HG03558 (cell line): ENCODE results near the gene LHX3.
"Not testable (repeated sequence)": the region's sequence is repeated elsewhere in the genome, so short reads cannot be mapped to it uniquely, and the experiment has no call there.

Source experiments
- ATAC-seq: cut with Tn5 transposase; IDR thresholded peaks from one replicate; pipeline ENCODE4 v1.9.1; 2021; ENCODE audit warnings: moderate number of reproducible peaks; ENCODE audit not compliant: unreplicated experiment; ENCODE audit errors: extremely low read depth

Gene LHX3

DNA sequence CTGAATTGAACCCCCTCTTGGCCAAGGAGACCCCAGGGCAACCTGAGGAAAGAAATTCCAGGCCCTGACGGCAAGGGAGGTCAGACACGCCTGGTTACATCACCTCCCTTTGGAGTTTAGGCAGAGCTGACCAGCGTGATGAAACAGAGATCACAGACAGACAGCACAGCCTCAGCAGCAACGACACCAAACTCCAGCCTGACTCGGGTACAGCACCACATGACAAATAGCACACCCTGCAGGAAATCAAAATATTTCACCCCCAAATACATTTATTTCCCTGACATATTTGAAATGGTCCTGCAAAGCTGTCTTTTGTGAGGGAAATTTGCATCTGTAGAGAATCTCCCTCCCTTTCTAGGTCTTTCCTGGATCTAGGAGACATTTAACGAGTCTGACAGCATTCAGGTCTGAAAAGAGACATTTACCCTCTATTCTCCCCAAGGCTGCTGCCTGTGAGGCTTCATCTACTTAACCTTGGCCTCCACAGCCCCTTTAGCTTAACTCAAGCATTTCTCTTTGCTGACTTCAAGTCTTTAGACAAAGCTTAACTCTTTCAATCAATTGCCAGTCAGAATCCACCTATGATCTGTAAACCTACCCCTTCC, 38.1 kb upstream of the LHX3 start:
- no peak for ATAC-seq

DNA sequence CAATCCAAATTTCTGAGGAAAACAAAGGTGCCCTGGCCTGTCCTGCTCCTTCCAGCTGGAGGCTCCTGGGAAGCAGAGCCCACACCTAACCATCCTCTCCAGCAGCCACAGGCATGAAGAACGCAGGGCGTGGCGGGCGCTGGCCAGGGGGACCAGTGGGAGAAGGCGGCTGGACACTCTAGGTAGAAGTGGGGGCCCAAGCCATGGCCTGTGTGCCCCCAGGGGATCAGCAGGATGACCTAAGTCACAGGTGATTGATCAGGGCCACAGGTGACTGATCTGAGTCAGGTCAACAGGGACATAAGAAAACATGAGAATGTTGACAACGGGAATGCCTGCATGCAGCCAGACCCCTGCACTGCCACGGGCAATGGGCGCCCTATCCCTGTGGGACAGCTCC, 37.3 kb upstream of the LHX3 start:
- no peak for ATAC-seq

DNA sequence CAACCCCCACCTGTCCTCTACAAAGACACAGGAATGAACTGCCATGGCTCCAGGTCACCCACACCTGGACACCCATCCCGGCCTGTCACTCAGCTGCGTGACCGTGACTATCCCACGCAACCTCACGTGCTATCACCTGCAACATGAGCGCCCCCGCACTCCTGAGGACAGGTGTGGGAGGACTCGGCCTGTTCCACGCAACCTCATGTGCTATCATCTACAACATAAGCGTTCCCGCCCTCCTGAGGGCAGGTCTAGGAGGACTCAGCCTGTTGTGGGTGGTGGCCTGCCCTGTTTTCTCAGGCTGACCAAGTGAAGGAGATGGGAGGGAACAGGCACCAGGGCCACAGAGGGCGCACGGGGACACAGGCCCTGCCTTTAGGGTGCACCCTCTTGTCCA, 36.6 kb upstream of the LHX3 start:
- ATAC-seq: no peak

- no peak for ATAC-seq
Observed at GRCh38 chr9:136240941-136241340, 36.0 kb upstream of the LHX3 start.

DNA sequence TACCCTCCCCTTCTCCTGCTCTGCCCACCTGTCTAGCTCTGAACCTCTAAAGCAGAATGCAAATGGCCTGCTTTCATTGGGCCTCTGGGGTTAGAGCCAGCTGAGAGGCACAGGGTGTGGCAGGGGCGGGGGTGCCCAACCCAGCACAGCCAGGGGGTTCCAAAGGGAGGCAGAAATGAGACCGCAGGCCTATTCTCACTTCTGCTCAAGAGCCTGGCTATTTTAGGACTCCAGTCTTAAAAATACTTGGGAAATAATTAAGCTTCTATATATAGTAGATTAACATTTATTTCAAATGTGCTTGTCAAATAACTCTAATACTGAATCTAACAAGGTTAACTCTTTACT, 35.0 kb upstream of the LHX3 start:
- ATAC-seq: no peak

DNA sequence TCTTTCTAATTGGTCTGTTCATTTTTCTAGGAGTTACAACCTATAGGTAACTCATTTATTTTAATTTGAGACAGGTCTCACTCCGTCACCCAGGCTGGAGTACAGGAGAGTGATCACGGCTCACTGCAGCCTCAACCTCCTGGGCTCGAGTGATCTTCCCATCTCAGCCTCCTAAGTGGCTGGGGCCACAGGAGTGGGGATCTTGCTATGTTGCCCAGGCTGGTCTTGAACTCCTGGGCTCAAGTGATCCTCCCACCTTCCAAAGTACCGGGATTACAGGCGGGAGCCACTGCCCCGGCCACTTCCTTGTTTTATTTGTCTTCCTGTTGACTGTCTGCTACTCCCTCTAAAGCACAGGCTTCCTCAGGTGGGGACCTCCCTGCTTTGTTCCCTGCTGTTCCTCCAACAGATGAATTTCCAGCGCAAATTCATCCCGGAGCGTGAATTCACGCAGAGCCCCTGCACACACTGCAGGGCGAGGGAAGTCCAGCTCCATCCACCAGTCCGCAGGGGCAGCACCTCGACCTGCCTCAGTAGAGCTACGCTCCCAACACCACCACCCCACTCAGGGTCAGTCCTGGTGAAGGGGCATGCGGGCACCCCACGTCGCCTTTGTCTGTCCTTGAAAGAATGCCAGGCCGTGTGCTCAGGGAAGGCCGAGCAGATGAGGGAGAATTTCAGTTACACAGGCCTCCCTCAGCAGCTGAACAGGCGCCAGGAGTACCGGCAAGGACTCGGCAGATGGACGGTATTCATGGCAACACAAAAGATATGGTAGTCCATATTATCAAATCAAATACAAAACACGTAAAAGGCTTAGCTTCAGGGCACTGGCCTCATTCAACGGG, 34.4 kb upstream of the LHX3 start:
- no peak for ATAC-seq

DNA sequence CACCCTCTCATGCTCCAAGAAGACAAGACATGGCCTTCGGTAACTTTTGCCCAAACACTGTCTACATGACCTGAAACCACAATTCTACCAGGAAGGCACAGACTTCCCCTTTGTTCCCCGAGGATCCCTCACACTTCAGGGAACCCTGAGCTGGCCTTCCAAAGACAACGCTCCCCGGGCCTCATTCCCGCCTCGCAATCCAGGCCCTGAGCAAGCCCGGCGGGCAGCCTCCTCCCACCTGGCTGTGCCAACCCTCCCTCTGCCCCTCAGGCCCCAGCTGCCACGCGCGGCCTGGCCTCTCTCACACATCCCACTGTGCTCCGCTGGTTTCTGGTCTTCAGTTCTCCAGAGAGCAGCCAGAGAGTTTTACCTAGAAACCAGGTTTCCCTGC, 33.4 kb upstream of the LHX3 start:
- ATAC-seq: no peak

GRCh38 chr9:136237486-136238341, 32.8 kb upstream of the LHX3 start:
- no peak for ATAC-seq

- ATAC-seq: not testable (repeated sequence)
Observed at GRCh38 chr9:136236471-136237410, 31.8 kb upstream of the LHX3 start.

- no peak for ATAC-seq
Observed at GRCh38 chr9:136235709-136236455, 31.0 kb upstream of the LHX3 start.

GRCh38 chr9:136235171-136235570, 30.2 kb upstream of the LHX3 start:
- ATAC-seq: no peak

- ATAC-seq: no peak
Observed at GRCh38 chr9:136234597-136234996, 29.7 kb upstream of the LHX3 start.

GRCh38 chr9:136233868-136234267, 28.9 kb upstream of the LHX3 start:
- ATAC-seq: no peak

DNA sequence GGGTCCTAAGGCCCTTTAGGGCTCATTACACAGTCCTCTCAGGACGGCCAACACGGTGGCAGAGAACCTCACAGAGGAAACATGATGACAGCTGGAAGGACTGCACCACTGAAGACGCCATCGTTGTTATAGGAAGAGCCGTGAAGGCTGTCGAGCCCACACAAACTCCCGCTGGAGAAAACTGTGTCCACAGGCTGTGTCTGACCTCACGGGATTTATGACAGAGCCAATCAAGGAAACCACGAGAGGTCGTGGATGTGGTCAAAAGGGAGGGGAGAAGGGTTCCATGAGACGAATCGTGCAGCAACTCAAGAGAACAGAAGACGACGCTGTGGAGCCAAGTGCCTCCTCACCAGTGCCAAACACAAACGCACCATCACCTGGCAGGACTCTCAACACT, 28.5 kb upstream of the LHX3 start:
- no peak for ATAC-seq

DNA sequence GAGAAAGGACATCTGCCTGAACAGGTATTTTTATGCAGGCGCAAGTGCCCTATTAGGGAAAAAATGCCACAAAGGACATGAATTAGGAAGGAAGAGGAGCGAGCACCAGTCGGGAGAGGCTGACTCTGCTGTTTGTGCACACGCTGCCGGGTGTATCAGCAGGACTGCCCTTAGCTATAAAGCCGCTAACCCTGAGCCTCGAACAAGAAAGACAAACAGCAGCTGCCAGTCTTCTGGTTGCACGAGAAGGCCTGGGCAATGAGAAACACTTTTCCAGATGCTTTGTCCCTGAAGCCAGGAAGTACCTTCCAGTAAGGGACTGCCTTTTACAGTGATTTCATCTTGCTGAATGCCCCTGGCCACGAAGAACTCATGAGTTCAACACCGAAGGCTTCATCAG, 28.0 kb upstream of the LHX3 start:
- ATAC-seq: no peak

- ATAC-seq: no peak
Observed at GRCh38 chr9:136231478-136232297, 26.8 kb upstream of the LHX3 start.

- ATAC-seq: no peak
Observed at GRCh38 chr9:136230773-136231172, 25.8 kb upstream of the LHX3 start.

GRCh38 chr9:136230365-136230764, 25.4 kb upstream of the LHX3 start:
- no peak for ATAC-seq
